ENCODE measurements around the gene DACT3. TPM values are rescaled to one million over a fixed set of nuclear protein-coding genes. Genes with fewer than 3 reads are reported as not detected.

Gene DACT3
- total and polyA plus RNA-seq, 2 of the 13 experiments (the other 11 are each of a cell fraction or from before 2014, with no cell fraction given): 0.04 TPM; not detected in 1

GRCh38 chr19:46648961-46649960 lies 11.7 kb downstream of the DACT3 start (continued):
- TF ChIP-seq ZSCAN22 (CRISPR knock-in tag; IDR thresholded peaks at IDR 0.05) (no peak), ZHX1 (CRISPR knock-in tag; IDR thresholded peaks at IDR 0.05; ENCODE audit: low read depth) (no peak)

DNA sequence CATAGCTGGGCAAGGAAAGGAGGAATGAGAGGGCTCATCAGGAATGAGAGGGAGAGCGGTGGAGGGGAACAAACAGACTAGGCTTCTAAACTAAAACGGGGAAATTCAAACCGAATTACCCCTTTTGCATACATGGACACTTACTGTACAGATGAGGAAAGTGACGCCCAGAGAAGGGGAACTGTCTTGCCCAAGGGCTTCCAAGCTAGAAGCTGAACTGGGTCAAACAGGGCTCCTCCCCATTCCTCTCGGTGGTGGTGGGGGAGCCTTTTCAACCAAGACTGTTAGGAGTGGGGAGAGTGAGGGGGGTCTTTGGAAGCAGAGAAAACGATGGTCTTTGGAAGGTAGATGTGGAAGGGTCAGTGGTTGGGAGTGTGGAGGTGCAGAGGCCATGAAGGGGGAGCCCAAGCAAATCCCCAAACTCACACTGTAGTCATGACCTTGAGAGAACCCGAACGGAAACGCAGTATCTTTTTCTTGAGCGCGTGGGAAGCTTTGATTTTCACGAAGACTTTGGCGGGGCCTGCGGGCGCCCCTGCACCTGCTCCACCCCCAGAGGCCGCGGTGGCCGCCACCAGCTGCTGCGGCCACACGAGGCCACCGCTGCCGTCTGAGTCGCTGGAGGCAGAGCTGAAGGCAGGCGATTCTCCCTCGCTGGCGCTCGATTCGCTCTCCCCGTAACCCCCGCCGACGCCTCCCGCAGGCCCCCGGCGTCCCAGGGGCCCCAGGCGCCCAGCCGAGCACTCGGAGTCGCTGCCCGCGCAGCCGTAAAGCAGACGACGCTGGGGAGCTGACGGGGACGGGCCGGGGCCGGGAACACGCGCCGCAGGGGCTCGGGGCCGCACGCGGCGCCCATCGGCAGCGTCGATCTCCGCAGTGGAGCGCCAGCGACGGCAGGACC lies 12.7 kb downstream of the DACT3 start:
- Histone ChIP-seq H3K9ac (ENCODE audit: insufficient read depth, low read depth, low read length) (no peak overlapping the region), H3K4me1 (ENCODE audit: insufficient read depth, low read length) (peaks cover 16% of the 10 kb centered on the region), H3K79me2 (ENCODE audit: insufficient read depth, low read length) (no peaks in the 10 kb centered on the region), H3K27me3 (ENCODE audit: control insufficient read depth in 1 of 2, insufficient read depth in 2 of 2, low read length in 2 of 2) (peaks cover 0 to 6% of the 10 kb centered on the region in 2 experiments; a peak in 1 of 5 replicates), H3K9me3 (ENCODE audit: low read length) (no peaks in the 10 kb centered on the region), H3K36me3 (replicated peaks in 1 of 2; ENCODE audit: control insufficient read depth in 1 of 2, insufficient read depth in 2 of 2, low read length in 2 of 2) (no peaks in the 10 kb centered on the region), H3K4me3 (replicated peaks in 1 of 3; ENCODE audit: insufficient read depth in 1 of 3, low read depth in 2 of 3, low read length in 3 of 3) (no peak overlapping the region), H4K20me1 (ENCODE audit: insufficient read depth, low read length) (no peaks in the 10 kb centered on the region), H2AFZ (ENCODE audit: low read length) (no peak overlapping the region), H3K4me2 (ENCODE audit: low read depth, low read length) (no peak overlapping the region), H3K27ac (ENCODE audit: extremely low read length, insufficient read depth, low read length) (no peak overlapping the region)
- POLR2A ChIA-PET: no interaction called here
- intact Hi-C loops (cut with micrococcal nuclease; ENCODE audit: unreplicated experiment) (no loop called here), in situ Hi-C loops (cut with HindIII; ENCODE audit: extremely low pct_ligation_motif_present, low pct_unique_long_range_greater_than_20kb) (no loop called here)
- CTCF ChIA-PET (ENCODE audit: low intra/inter-chr PET ratio, low total read pairs): no interaction called here
- no TSS peak for BruUV-seq (replicated peaks)
- FAIRE-seq (no peak), ATAC-seq (no peak), DNase-seq (ENCODE audit: low spot score) (no peak)
- 79% methylated on average over 48 of the region's 63 CpGs for WGBS (ENCODE audit: low lambda C conversion rate)
- no peak for TF ChIP-seq PAXIP1 (CRISPR knock-in tag; conservative IDR thresholded peaks at IDR 0.05)
- TF ChIP-seq, protein P1, sequence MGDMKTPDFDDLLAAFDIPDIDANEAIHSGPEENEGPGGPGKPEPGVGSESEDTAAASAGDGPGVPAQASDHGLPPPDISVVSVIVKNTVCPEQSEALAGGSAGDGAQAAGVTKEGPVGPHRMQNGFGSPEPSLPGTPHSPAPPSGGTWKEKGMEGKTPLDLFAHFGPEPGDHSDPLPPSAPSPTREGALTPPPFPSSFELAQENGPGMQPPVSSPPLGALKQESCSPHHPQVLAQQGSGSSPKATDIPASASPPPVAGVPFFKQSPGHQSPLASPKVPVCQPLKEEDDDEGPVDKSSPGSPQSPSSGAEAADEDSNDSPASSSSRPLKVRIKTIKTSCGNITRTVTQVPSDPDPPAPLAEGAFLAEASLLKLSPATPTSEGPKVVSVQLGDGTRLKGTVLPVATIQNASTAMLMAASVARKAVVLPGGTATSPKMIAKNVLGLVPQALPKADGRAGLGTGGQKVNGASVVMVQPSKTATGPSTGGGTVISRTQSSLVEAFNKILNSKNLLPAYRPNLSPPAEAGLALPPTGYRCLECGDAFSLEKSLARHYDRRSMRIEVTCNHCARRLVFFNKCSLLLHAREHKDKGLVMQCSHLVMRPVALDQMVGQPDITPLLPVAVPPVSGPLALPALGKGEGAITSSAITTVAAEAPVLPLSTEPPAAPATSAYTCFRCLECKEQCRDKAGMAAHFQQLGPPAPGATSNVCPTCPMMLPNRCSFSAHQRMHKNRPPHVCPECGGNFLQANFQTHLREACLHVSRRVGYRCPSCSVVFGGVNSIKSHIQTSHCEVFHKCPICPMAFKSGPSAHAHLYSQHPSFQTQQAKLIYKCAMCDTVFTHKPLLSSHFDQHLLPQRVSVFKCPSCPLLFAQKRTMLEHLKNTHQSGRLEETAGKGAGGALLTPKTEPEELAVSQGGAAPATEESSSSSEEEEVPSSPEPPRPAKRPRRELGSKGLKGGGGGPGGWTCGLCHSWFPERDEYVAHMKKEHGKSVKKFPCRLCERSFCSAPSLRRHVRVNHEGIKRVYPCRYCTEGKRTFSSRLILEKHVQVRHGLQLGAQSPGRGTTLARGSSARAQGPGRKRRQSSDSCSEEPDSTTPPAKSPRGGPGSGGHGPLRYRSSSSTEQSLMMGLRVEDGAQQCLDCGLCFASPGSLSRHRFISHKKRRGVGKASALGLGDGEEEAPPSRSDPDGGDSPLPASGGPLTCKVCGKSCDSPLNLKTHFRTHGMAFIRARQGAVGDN (CRISPR knock-in tag; IDR thresholded peaks at IDR 0.05): no peak

Measured in HepG2 (cell line).